GM12891 (cell line): Measurements from ENCODE around the gene LONP1.

ENCODE experiments used
- POLR2A ChIP-seq: IDR thresholded peaks from 2 replicates; pipeline ENCODE4 v1.6.1; 2011; ENCODE audit warnings: low read depth, low read length, control low read depth
- POLR2AphosphoS5 ChIP-seq: IDR thresholded peaks from 2 replicates; pipeline ENCODE4 v1.6.1; 2011; ENCODE audit warnings: low read depth, low read length, control low read depth
- POU2F2 ChIP-seq: IDR thresholded peaks from 2 replicates; pipeline ENCODE4 v1.6.1; 2011; ENCODE audit warnings: low read depth, mild to moderate bottlenecking, control low read depth, low read length, moderate library complexity
- SPI1 ChIP-seq: IDR thresholded peaks from 2 replicates; pipeline ENCODE4 v1.6.1; 2011; ENCODE audit warnings: low read depth, low read length, control low read depth
- TAF1 ChIP-seq: IDR thresholded peaks from 2 replicates; pipeline ENCODE4 v1.6.1; 2011; ENCODE audit warnings: low read depth, low read length, control low read depth

- no peak; the same call in 1 of the 2 replicates for TF ChIP-seq POLR2A
- TF ChIP-seq POLR2AphosphoS5, result peak; percentile 26
- TF ChIP-seq TAF1, result no peak
- TF ChIP-seq SPI1, result no peak
- no peak for TF ChIP-seq POU2F2
Measured at GRCh38 chr19:5696196-5697021, 23.5 kb downstream of the LONP1 start.
